GM03348 (cell line): ENCODE results near the gene DCAF5.

ENCODE experiments used
- DNase-seq: peaks from one replicate; pipeline ENCODE4 v3.0.0; 2012; ENCODE audit warnings: low spot score

Gene DCAF5

GRCh38 chr14:69141550-69141949 lies 11.4 kb downstream of the DCAF5 start:
- DNase-seq: no peak

- DNase-seq: no peak
Observed at GRCh38 chr14:69139743-69140142, 13.2 kb downstream of the DCAF5 start.

GRCh38 chr14:69137843-69138535 lies 14.9 kb downstream of the DCAF5 start:
- DNase-seq: peak; percentile 69

GRCh38 chr14:69137416-69137815 lies 15.5 kb downstream of the DCAF5 start:
- peak; percentile 27 for DNase-seq

GRCh38 chr14:69135133-69135532 lies 17.8 kb downstream of the DCAF5 start:
- no peak for DNase-seq

GRCh38 chr14:69133206-69134125 lies 19.5 kb downstream of the DCAF5 start:
- peak; percentile 37 for DNase-seq

- DNase-seq: no peak
Observed at GRCh38 chr14:69132513-69133181, 20.3 kb downstream of the DCAF5 start.

GRCh38 chr14:69131176-69131575 lies 21.7 kb downstream of the DCAF5 start:
- no peak for DNase-seq

- DNase-seq: peak; percentile 85
Observed at GRCh38 chr14:69129264-69129880, 23.5 kb downstream of the DCAF5 start.

GRCh38 chr14:69118305-69118704 lies 34.6 kb downstream of the DCAF5 start:
- DNase-seq: no peak

- no peak for DNase-seq
Observed at GRCh38 chr14:69117020-69117767, 35.7 kb downstream of the DCAF5 start.

- no peak for DNase-seq
Observed at GRCh38 chr14:69115407-69116185, 37.3 kb downstream of the DCAF5 start.

GRCh38 chr14:69114763-69115162 lies 38.2 kb downstream of the DCAF5 start:
- no peak for DNase-seq

GRCh38 chr14:69108358-69108757 lies 44.6 kb downstream of the DCAF5 start:
- DNase-seq: no peak

- peak; percentile 59 for DNase-seq
Observed at GRCh38 chr14:69107407-69108003, 45.4 kb downstream of the DCAF5 start.

- DNase-seq: no peak
Observed at GRCh38 chr14:69106451-69106850, 46.5 kb downstream of the DCAF5 start.

GRCh38 chr14:69105326-69105725 lies 47.6 kb downstream of the DCAF5 start:
- peak; percentile 60 for DNase-seq

GRCh38 chr14:69101331-69101826 lies 51.5 kb downstream of the DCAF5 start:
- DNase-seq: peak; percentile 80

GRCh38 chr14:69097974-69098373 lies 54.9 kb downstream of the DCAF5 start:
- DNase-seq: no peak
